HG03442 (cell line): ENCODE results near the gene ANKRD40CL.
"Not testable (repeated sequence)": the region's sequence is repeated elsewhere in the genome, so short reads cannot be mapped to it uniquely, and the experiment has no call there.

ENCODE experiments used
- ATAC-seq: cut with Tn5 transposase; IDR thresholded peaks from one replicate; pipeline ENCODE4 v1.9.1; 2021; ENCODE audit warnings: mild to moderate bottlenecking, moderate library complexity; ENCODE audit not compliant: unreplicated experiment

ANKRD40CL gene

GRCh38 chr17:50767446-50767845, at the start of gene ANKRD40CL:
Gene ANKRD40CL, minus strand, starts transcription at chr17:50767518. Its CDS starts 605 bp downstream, at chr17:50766913.
- no peak for ATAC-seq

DNA sequence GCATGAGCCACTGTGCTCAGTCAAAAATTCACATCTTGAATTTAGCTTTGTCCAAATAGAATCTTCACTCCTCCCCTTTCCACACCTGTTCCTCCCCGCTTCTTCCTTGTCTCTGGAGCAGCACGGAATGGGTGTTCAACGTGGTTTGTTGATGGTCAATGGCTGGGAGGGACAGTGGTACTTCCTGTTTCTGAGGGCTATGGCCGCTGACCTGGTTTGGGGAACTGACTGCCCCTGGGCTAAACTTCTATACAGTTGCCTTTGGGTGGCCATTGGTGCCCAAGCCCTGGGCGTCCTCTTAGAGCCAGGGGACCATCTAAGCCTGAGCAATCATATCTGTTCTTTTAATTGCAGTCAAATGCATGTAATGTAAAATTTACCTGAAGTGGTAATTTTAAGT, 49.0 kb upstream of the ANKRD40CL start:
- ATAC-seq, result no peak

- no peak for ATAC-seq
These were observed 48.1 kb upstream of the ANKRD40CL start for GRCh38 chr17:50815400-50815799.

DNA sequence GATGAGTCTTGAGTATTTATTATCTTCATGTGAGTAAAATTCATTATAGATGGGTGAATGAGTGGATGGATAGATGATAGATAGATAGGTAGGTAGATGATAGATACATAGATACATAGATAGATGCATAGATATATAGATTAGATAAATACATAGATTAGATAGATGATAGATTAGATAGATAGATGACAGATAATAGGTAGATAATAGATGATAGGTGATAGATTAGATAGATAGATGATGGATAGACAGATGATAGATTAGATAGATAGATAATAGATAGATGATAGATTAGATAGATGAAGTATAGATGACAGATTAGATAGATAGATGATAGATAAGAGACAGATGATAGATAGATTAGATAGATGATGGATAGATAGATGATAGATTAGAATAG, 46.3 kb upstream of the ANKRD40CL start:
- ATAC-seq, result no peak

DNA sequence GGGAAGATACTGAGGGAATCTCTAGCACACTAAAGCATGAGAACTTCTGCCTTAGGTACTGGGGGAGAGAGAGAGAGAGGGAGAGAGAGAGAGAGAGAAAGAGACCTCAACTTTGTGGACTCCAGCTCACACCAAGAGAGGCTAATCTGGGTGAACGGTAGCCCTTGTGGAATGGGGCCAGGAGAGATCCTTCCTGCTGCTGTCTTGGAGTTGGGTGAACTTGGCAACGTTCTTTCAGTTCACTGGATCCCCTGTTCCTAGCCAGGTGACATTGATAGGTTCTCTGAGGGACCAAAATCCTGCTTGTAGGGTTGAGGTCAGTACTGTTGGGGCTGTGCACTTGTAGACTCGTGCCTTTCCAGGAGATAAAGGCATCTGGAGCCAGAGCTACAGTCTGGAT, 41.6 kb upstream of the ANKRD40CL start:
- no peak for ATAC-seq

DNA sequence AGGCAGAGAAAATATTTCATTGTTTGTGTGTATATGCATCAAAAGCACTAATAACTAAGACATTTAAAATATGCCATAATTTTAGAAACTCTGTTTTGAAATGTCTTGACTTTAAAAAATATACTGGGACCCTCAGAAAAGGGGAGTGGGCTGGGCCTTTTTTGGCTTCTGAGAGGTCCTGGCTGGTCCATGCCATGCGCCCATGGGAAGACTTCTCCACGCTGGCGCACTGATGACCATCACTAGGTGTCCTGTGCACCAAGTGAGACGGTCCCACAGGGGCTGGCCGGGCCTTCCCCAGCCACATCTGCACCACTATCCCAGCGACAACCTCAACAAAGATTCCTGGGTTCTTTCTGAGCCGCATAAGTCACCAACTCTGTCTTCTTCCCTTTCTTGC, 41.1 kb upstream of the ANKRD40CL start:
- no peak for ATAC-seq

DNA sequence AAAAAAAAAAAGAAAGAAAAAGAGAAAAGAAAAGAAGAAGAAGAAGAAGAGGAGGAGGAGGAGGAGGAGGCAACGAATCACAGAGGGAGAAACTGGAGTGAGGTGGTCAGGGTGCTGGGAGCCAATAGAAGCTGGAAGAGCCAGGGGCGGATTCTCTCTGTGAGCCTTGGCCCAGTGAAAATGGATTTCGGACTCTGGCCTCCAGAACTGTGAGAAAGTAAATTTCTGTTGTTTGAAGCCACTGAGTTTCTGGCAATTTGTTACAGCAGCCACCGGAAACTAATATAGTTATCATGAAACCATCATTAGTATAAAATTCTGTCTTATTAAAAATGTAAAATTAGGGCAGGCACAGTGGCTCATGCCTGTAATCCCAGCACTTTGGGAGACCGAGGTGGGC, 40.4 kb upstream of the ANKRD40CL start:
- ATAC-seq, result no peak

- ATAC-seq, result no peak
These were observed 39.7 kb upstream of the ANKRD40CL start for GRCh38 chr17:50807009-50807408.

DNA sequence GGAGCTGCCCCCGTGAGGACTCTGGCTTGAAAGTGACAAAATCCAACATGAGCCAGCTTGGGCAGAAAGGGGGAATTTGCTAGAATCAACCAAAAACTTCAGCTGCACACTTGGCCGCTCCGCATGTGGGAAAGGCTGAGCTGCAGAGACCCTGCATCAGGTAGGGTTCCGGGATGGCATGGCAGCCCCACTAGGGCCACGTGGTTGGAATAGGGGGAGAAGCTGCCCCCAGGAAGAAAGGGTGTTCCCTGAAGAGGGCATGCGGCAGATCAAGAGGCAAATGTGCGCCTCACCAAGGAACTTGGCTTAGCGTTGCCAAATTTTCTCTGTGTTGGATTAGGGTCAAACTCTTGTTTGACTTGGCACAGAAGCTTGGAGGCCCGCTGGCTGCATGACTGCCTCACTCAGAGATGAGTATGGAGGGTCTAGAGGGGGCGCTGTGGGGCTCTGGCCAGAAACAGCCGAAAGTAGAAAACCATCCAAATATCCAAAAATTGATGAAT, 38.9 kb upstream of the ANKRD40CL start:
- ATAC-seq, result no peak

DNA sequence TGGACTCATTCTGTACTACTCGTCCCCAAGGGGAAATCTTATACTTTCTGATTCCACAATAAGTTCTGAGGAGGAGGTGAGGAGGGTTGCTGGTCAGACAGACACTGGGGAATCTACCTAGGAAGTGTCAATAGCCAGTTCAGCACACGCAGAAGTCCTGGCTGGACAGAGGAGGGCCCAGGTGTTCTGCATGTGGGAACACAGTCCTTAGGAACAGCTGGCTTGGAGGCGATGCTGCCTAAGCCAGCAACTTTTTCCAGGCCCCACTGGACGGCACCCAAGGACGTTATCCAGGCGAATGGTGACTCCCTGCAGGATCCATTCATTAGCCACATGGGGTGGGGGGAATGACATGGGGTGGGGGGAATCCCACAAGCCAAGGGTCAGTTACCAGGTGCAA, 38.2 kb upstream of the ANKRD40CL start:
- no peak for ATAC-seq

- ATAC-seq, result not testable (repeated sequence)
These were observed 37.6 kb upstream of the ANKRD40CL start for GRCh38 chr17:50804749-50805475.

DNA sequence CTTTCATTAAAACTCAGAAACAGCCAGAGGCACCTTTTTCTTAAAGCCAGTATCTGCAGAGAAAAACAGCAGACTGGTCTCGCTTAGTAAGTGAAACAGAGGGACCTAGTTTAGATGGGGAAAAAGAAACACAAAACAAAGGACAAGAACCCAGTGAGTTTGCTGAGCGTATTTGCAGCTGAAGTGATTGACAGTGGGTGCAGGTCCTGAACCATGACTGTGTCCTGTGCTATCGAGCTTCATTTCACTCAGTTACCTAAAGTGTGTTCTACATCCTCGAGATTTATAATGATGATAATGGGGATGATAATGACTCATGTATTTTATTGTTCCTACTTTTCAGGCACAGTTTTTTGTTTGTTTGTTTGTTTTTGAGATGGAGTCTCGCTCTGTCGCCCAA, 36.4 kb upstream of the ANKRD40CL start:
- no peak for ATAC-seq

GRCh38 chr17:50802609-50803571, 35.6 kb upstream of the ANKRD40CL start:
- no peak for ATAC-seq

GRCh38 chr17:50800196-50800700, 32.9 kb upstream of the ANKRD40CL start:
- ATAC-seq, result no peak

DNA sequence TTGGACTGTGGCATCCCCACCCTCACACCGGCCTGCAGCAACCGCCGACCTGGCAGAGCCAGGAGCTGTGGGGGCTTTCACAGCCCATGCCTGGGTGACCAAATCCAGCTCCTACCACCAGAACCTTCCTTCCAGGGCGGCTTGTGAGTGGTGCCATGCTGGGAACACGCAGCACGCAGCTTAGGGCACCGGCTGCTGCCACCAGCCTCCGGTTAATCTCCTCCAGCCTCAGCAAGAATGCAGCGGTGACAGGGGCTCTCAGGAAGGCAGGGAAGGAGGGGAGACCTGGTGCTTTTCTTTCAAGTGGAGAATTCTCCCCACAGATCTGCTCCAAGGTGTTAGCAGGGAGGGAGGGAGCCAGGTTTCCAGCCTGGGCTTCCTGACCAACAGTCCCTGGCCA, 32.3 kb upstream of the ANKRD40CL start:
- no peak for ATAC-seq

GRCh38 chr17:50798424-50799288, 31.3 kb upstream of the ANKRD40CL start:
- no peak for ATAC-seq

DNA sequence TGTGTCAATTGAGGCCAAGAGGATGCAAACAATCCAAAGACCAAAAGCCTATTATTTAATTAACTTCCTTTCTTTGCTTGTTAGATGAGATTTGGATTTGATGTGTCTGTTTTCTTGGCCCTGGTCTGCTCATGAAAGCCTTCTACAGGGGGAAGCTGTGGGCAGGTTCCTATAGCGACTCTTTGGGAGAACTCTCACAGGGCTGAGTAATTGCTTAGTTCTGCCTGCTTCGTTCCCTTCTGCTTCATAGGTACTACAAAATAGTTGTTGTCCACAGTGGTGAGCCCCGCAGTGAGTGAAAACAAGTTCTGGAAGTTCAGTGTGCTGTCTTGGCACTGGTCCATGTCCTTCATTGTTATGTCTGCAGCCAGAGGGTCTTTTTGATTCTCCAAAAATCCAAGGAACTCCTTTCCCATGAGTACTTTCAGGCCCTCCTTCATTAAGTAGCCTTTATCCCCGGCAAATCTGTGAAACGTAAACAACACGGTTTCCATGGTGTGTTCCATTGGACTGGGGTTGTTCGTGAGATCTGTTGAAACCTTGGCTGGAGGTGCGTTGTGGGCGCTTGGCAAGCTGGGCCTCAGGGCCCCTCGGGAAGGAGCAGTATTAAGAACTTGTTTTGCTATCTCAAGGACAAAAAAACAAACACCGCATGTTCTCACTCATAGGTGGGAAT, 30.0 kb upstream of the ANKRD40CL start:
- ATAC-seq, result no peak

DNA sequence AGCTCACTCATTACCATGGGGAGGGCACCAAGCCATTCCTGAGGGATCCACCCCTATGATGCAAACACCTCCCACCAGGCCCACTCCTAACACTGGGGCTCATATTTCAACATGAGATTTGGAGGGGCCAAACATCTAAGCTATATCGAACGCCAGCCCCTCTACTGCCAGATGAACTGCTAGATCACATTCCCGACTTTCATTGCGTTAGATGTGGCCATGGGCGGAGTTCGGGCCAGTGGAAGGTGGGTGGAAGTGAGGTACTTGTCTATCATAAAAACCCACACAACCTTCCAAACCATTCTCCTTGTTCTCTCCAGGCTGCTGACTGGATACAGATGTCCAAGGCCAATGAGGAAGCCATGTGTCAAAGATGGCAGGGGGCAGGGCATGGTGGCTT, 27.0 kb upstream of the ANKRD40CL start:
- no peak for ATAC-seq

- ATAC-seq, result no peak
These were observed 25.7 kb upstream of the ANKRD40CL start for GRCh38 chr17:50793007-50793406.

DNA sequence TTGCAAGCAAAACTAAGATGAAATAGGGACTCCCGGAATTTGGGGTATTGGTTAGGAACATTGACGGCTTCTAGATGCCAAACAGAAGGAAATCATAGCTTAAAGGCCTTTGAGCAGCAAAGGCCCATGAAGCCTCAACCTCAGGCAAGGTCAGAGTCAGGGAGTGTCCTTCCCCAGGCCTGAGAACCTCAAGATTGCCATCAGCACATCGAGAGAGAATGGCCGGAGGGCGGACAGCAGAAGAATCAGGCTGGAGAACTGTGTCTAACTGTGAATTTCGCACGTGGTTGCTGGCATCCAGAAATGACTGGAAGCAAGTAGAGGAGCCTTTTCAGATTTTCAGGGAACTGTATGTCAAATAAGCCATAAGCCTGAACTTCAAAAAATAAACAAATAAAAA, 24.8 kb upstream of the ANKRD40CL start:
- no peak for ATAC-seq
